OCI-LY3 (cell line): ENCODE results near the gene PDZD7.
A peak's percentile ranks its signal among the peaks of the same experiment; 100 is the strongest.

Experiments used
- H2AFZ ChIP-seq: fragments of 200-600, 300-600 bp; shearing (Covaris generic); 2 replicates; pipeline ENCODE4 v1.6.0; 2014; ENCODE audit warnings: antibody characterized with exemption, low read depth, low read length
- H3K27ac ChIP-seq: fragments of 200-600, 300-600 bp; sonication (generic); 2 replicates; pipeline ENCODE4 v1.5.1; 2014; ENCODE audit warnings: mild to moderate bottlenecking, low read length, moderate library complexity, mixed read lengths
- H3K27me3 ChIP-seq: fragments of 200-600, 300-600 bp; sonication (generic); 2 replicates; pipeline ENCODE4 v1.6.1; 2014; ENCODE audit warnings: low read depth, low read length, mixed read lengths
- H3K36me3 ChIP-seq: fragments of 200-600, 300-600 bp; sonication (generic); replicated peaks from 2 replicates; pipeline ENCODE3; 2014; ENCODE audit warnings: low read depth, low read length, mixed read lengths
- H3K4me1 ChIP-seq: fragments of 300-600, 200-600 bp; sonication (generic); 2 replicates; pipeline ENCODE4 v1.6.1; 2014; ENCODE audit warnings: low read length, mixed read lengths
- H3K4me2 ChIP-seq: fragments of 200-600, 300-600 bp; sonication (generic); 2 replicates; pipeline ENCODE4 v1.6.1; 2014; ENCODE audit warnings: low read length, mixed read lengths
- H3K4me3 ChIP-seq: fragments of 300-600, 200-600 bp; sonication (generic); 2 replicates; pipeline ENCODE4 v1.5.1; 2014; ENCODE audit warnings: antibody characterized with exemption, mild to moderate bottlenecking, low read length, moderate library complexity
- H3K79me2 ChIP-seq: fragments of 300-600, 200-600 bp; shearing (Covaris generic); 2 replicates; pipeline ENCODE4 v1.6.1; 2014; ENCODE audit warnings: mild to moderate bottlenecking, low read length, mixed read lengths
- H3K9ac ChIP-seq: fragments of 300-600, 200-600 bp; shearing (Covaris generic); 2 replicates; pipeline ENCODE4 v1.6.0; 2014; ENCODE audit warnings: mild to moderate bottlenecking, low read length, moderate library complexity
- H3K9me3 ChIP-seq: fragments of 200-600, 300-600 bp; shearing (Covaris generic); 2 replicates; pipeline ENCODE4 v1.6.1; 2014; ENCODE audit warnings: low read length, mixed read lengths; ENCODE audit not compliant: insufficient read depth
- H4K20me1 ChIP-seq: fragments of 200-600, 300-600 bp; sonication (generic); 2 replicates; pipeline ENCODE4 v1.6.1; 2016; ENCODE audit warnings: low read length, mixed read lengths; ENCODE audit not compliant: insufficient read depth
- CTCF ChIP-seq: fragments of 200-600, 300-600 bp; sonication (generic); IDR thresholded peaks from 2 replicates; pipeline ENCODE4 v1.5.1; 2014; ENCODE audit warnings: antibody characterized with exemption, low read length, low read depth
- EZH2phosphoT487 ChIP-seq: fragments of 200-600 bp; shearing (Covaris generic); IDR thresholded peaks from 2 replicates; pipeline ENCODE4 v1.6.1; 2018; ENCODE audit warnings: antibody characterized with exemption, mixed run types, low read depth

PDZD7 gene

DNA sequence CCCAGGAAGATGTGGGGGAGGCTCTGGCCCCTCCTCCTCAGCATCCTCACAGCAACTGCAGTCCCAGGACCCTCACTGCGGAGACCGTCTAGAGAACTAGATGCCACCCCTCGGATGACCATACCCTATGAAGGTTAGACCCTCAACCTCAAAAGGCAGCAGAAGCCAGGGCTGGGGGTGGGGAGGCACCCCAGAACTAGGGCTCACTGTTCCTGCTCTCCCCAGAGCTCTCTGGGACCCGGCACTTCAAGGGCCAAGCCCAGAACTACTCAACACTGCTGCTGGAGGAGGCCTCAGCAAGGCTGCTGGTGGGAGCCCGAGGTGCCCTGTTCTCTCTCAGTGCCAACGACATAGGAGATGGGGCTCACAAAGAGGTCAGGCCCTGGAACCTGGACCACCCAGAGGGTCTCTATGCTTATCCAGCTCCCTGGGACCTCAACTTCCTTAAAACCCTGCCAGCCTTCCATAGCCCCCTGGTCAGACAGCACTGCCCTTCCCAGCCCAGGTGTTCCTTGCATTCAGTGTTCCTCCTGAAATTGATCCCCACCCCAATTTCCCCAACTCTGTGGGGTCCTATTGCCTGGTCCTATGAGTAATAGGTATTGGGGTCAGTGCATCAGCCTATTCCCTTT, 57.9 kb downstream of the PDZD7 start:
- no peaks in the 10 kb centered on the region for H3K79me2 ChIP-seq
- H3K4me3 ChIP-seq: no peak overlapping the region
- no peak overlapping the region for H3K27ac ChIP-seq
- H3K9me3 ChIP-seq: no peaks in the 10 kb centered on the region
- H3K27me3 ChIP-seq: no peaks in the 10 kb centered on the region
- H3K9ac ChIP-seq: no peak overlapping the region
- TF ChIP-seq EZH2phosphoT487 (no peak), CTCF (no peak)
- H3K36me3 ChIP-seq: no peaks in the 10 kb centered on the region
- no peak overlapping the region for H3K4me2 ChIP-seq
- H4K20me1 ChIP-seq: no peaks in the 10 kb centered on the region
- no peak overlapping the region for H2AFZ ChIP-seq
- peaks cover 7% of the 10 kb centered on the region; the same call in 1 of the 2 replicates for H3K4me1 ChIP-seq

DNA sequence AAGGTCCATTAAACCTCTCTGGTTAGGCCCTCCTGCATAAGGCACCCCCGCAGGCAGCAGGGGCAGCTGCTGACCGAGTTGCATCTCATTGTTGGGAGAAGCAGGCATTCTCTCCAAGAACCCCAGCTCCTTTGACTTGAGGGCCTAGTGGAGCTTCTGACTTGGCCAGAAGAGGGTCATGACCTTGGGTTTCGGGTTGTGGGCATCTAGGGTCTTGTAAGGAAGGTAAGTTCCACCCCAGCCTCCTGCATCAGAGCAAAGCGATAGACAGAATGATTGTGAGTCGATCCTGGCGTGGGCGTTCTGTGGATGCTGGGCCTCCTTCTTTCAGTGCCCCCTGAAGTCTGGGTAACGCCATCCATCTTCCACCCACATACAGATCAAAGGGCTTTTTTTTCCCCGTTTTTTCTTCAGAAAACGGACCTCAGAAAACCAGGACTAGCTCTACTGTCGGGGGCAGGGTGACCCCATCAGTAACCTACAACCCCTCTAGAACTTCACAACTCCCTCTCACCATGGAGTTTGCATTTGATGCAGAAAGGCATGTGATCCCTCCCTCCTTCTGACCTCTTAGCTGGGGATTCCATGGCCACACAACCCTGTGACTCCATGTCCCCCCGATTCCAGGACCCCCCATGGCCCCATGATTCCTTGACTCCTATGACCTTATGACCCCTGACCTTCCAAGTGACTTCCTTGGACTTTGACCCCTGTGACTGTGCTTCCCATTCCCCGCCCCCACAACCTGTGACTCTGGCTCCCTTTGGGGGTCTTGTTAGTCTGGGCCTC, 58.6 kb downstream of the PDZD7 start:
- Histone ChIP-seq H3K36me3 (no peaks in the 10 kb centered on the region), H3K9ac (no peak overlapping the region), H3K9me3 (no peaks in the 10 kb centered on the region), H4K20me1 (no peaks in the 10 kb centered on the region), H3K4me2 (no peak overlapping the region), H3K27ac (no peak overlapping the region), H3K79me2 (no peaks in the 10 kb centered on the region), H3K27me3 (no peaks in the 10 kb centered on the region), H3K4me3 (no peak overlapping the region), H3K4me1 (peaks cover 7% of the 10 kb centered on the region; the same call in 1 of the 2 replicates), H2AFZ (no peak overlapping the region)
- TF ChIP-seq EZH2phosphoT487 (no peak), CTCF (no peak)

- Histone ChIP-seq H3K36me3 (no peaks in the 10 kb centered on the region), H3K27me3 (no peaks in the 10 kb centered on the region), H2AFZ (no peak overlapping the region), H3K4me1 (peaks cover 7% of the 10 kb centered on the region; the same call in 1 of the 2 replicates), H3K4me2 (no peak overlapping the region), H4K20me1 (no peaks in the 10 kb centered on the region), H3K27ac (no peak overlapping the region), H3K4me3 (no peak overlapping the region), H3K9me3 (no peaks in the 10 kb centered on the region), H3K9ac (no peak overlapping the region), H3K79me2 (no peaks in the 10 kb centered on the region)
- TF ChIP-seq EZH2phosphoT487: no peak
These were observed 59.8 kb downstream of the PDZD7 start for GRCh38 chr10:100970914-100971811.

GRCh38 chr10:100970076-100970913, 60.6 kb downstream of the PDZD7 start:
- Histone ChIP-seq H3K4me2 (peak overlapping the region; percentile 79), H2AFZ (no peak overlapping the region), H3K4me3 (peak overlapping the region; percentile 85), H3K27ac (no peak overlapping the region), H3K4me1 (peaks cover 7% of the 10 kb centered on the region; the same call in 1 of the 2 replicates), H3K79me2 (no peaks in the 10 kb centered on the region), H3K9me3 (no peaks in the 10 kb centered on the region), H3K9ac (peak overlapping the region; percentile 51; the same call in 1 of the 2 replicates), H3K27me3 (no peaks in the 10 kb centered on the region), H4K20me1 (no peaks in the 10 kb centered on the region), H3K36me3 (no peaks in the 10 kb centered on the region)
- TF ChIP-seq CTCF (no peak), EZH2phosphoT487 (no peak)
